Aorta (tissue), 5 donors: ENCODE data around the gene CFAP65. TPM values are rescaled to one million over a fixed set of nuclear protein-coding genes. Genes with fewer than 3 reads are reported as not detected.

Experiments
- ATAC-seq: fragments of 200-7000 bp; cut with Tn5 transposase; one replicate; pipeline ENCODE4 v1.9.1; 2022; ENCODE audit warnings: moderate library complexity; ENCODE audit not compliant: low FRiP score
- DNase-seq, 2 donors: peaks; one replicate each; pipeline ENCODE4 v3.0.0-alpha.2; 2020
- H3K27ac ChIP-seq, 2 donors: one replicate each; pipeline ENCODE4 v1.5.1; 2013; ENCODE audit warnings: low read length in 2 of 2, mild to moderate bottlenecking in 2 of 2, moderate library complexity in 2 of 2, control low read depth in 1 of 2, inconsistent platforms in 1 of 2, low read depth in 1 of 2
- H3K27me3 ChIP-seq, 2 donors: one replicate each; pipeline ENCODE4 v1.6.1; 2013; ENCODE audit warnings: control low read depth in 1 of 2, low read length in 1 of 2, mild to moderate bottlenecking in 1 of 2, moderate library complexity in 1 of 2; ENCODE audit not compliant: insufficient read depth in 2 of 2, control insufficient read depth in 1 of 2
- H3K36me3 ChIP-seq, 2 donors: one replicate each; pipeline ENCODE4 v1.6.1; 2013; ENCODE audit warnings: control low read depth in 1 of 2, low read length in 1 of 2, mild to moderate bottlenecking in 1 of 2; ENCODE audit not compliant: insufficient read depth in 2 of 2, control insufficient read depth in 1 of 2
- H3K4me1 ChIP-seq, 2 donors: one replicate each; pipeline ENCODE4 v1.6.1; 2013; ENCODE audit warnings: low read length in 2 of 2, control low read depth in 1 of 2, mild to moderate bottlenecking in 1 of 2, moderate library complexity in 1 of 2; ENCODE audit not compliant: insufficient read depth in 2 of 2, control insufficient read depth in 1 of 2
- H3K4me3 ChIP-seq, 2 donors: one replicate each; pipeline ENCODE4 v1.5.1; 2013; ENCODE audit warnings: low read length in 2 of 2, control low read depth in 1 of 2, mild to moderate bottlenecking in 1 of 2
- H3K9me3 ChIP-seq: one replicate; pipeline ENCODE4 v1.6.1; 2013; ENCODE audit warnings: mild to moderate bottlenecking, low read length; ENCODE audit not compliant: control insufficient read depth
- WGBS, 2 donors: extraction: QIAGEN DNeasy Blood & Tissue Kit; methylation state at CpG; one replicate each; pipeline ENCODE4 v1.1.7; 2013; 5-methylcytosine and 5-hydroxymethylcytosine counted together
- intact Hi-C, 2 donors: fragments of 100-400 bp; cut with DNase I; formaldehyde crosslinking; loops; one replicate each; pipeline versions ENCODE4 v1.14.2 to v1.15.0; 2022
- polyA plus RNA-seq, 2 donors: library from polyadenylated mRNA; stranded (reverse); fragments of 200-250 nt; gene quantifications; one replicate each; pipeline ENCODE4 v1.2.3, GENCODE V29; 2013
- total RNA-seq, 2 donors: library from RNA; stranded (reverse); fragmentation: NEBNext Ultra II Directional; extraction: Animal tissue kit (Norgen Biotek cat#: 25700); gene quantifications; one replicate each; pipeline ENCODE4 v1.2.1, GENCODE V29; 2021
- donor health status: healthy with polysubstance abuse.
- donor health status: Bipolar disorder and iron deficiency.
- donor health status: DM: no; HTN: no; CAD: no.
- donor health status: DM: no; HTN: no; CAD: no.
- donor health status: DM: yes; HTN: yes; CAD: no.

CFAP65 gene
- total and polyA plus RNA-seq, 4 donors, result 0.15 TPM; not detected in 3

DNA sequence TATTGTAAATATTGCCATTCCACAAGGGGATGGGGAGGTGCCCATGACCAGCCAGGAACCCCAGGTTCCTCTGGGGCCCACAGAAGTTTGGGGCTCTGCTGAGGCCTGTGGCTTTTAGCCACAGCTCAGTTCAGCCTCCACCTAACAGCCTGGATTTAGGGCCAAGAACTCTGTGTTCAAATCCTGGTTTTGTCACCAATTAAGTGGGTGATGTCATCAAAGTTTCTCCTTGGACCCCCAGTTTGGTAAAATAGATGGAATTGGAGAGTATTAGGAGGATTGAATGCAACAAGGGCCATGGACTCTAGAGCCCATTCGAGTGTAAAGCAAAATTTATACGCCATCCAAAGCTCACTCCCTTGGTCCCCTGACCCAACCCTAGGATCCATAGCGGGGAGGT is 53.2 kb downstream of the CFAP65 start:
- H3K27ac ChIP-seq, result no peak overlapping the region
- H3K27me3 ChIP-seq, result peaks cover 0 to 2% of the 10 kb centered on the region in 2 donors
- H3K36me3 ChIP-seq, result no peaks in the 10 kb centered on the region
- no peaks in the 10 kb centered on the region for H3K4me1 ChIP-seq
- ATAC-seq, result no peak
- no peak overlapping the region for H3K4me3 ChIP-seq
- intact Hi-C loops, result no loop called here
- DNase-seq, result peak in 1 of 2 donors; percentile 31
- no peaks in the 10 kb centered on the region for H3K9me3 ChIP-seq
- WGBS, 2 donors, result 38 to 46% methylated on average over 3 of the region's 3 CpGs

DNA sequence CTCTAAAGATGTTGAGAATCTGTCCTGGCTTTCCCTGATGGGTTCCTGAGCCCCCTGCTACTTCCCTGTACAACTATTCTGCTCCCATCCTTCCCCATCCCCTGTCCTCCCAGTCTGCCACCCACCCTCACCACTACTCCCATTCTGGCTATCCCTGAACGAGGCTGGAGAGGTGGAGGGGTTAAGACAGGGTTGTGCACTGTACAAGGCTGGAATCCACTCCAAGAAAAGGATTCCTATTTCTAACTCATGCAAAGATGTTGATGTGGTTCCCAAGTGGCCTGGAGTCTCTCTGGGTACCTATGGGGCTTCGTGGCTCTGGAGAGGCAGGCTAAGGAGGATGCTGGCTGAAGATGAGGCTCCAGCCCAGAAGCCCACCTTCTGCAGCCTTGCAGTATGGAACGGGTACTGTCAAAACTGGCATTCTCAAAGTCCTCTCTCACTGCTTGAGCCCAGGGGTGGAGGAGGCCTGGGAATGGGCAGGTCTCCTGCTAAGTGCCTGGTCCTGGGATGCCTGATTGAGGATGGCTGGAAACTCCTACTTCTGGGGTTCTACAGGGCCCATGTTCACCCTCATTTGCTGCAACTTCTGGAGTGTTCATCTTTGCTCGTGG is 55.1 kb downstream of the CFAP65 start:
- Histone ChIP-seq H3K4me1 (no peaks in the 10 kb centered on the region), H3K27me3 (peaks cover 0 to 2% of the 10 kb centered on the region in 2 donors), H3K9me3 (no peaks in the 10 kb centered on the region), H3K4me3 (no peak overlapping the region), H3K36me3 (no peaks in the 10 kb centered on the region), H3K27ac (no peak overlapping the region)
- 65 to 69% methylated on average over 4 of the region's 4 CpGs for WGBS, 2 donors
- DNase-seq, result peak; percentile 26 to 30
- intact Hi-C loops, result no loop called here
- ATAC-seq, result no peak

DNA sequence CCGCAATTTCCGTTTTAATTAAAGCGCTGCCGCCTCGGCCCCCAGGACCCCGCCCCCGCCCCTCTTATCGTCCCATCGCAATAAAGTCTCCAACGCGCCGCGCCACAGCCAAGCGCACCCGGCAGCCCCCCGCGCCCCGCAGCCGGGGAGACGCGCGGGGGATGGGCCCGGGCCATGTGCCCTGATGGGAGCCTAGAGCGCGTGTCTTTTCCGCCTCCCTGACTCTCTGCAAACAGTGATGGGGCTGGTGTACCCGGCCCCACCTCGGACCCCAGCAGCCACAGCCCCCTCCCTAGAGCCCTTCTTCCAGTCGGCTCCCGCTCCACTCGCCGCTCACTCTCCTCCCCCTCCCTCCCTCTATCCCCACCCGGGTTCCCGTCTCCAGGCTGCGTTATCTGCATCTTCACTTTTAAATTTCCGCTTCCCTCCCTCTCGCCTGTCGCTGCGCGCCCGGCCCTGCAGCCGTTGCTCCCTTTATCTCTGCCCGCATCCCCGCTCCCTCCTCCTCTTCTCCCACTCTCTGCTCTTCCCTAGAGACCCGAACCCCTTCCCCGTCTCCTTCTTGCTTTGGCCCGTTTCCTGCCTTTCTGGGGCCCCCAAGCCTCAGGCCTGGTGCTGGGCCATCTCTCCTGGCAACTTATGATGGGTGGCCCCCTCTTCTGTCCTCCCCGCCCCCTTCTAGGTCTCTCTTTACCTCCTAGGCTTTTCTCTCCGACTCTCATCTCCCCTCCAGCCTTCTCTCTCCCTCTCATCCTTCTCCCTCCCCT is 55.8 kb downstream of the CFAP65 start:
- Histone ChIP-seq H3K9me3 (no peaks in the 10 kb centered on the region), H3K27me3 (peaks cover 0 to 2% of the 10 kb centered on the region in 2 donors), H3K4me1 (no peaks in the 10 kb centered on the region), H3K4me3 (no peak overlapping the region), H3K36me3 (no peaks in the 10 kb centered on the region), H3K27ac (no peak overlapping the region)
- intact Hi-C loops, result no loop called here
- 9 to 13% methylated on average over 27 to 49 of the region's 49 CpGs for WGBS, 2 donors
- peak; percentile 18 to 39 for DNase-seq
- no peak for ATAC-seq

DNA sequence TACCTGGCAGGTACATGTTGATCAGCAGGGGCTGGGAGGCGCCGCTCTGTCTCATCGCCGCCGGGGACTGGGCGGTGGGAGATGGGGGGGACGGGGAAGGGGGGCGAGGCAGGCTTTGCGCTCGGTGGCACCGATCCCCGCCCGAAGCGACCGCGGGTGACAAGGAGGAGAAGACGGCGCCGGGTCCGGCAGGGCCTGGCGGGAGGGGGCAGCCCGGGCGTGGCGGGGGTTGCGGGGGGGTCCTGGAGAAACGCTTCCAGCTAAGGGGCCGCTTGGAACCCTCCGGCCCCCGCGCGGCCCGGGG is 56.3 kb downstream of the CFAP65 start, which contains the start of gene FEV:
Gene FEV, minus strand, starts transcription at position 164 of the 304 bp plus-strand sequence. Its CDS starts 109 bp downstream, at position 55.
- no peak within 1 kb of the TSS for H3K27ac ChIP-seq
- peaks cover 0 to 2% of the 10 kb centered on the region in 2 donors for H3K27me3 ChIP-seq
- peak; percentile 32 to 66 for DNase-seq
- H3K4me1 ChIP-seq, result no peaks in the 10 kb centered on the region
- 0 to 1% methylated on average over 17 to 32 of the region's 32 CpGs for WGBS, 2 donors
- no peaks in the 10 kb centered on the region for H3K36me3 ChIP-seq
- intact Hi-C loops, result no loop called here
- H3K4me3 ChIP-seq, result no peak within 1 kb of the TSS
- ATAC-seq, result no peak
- no peaks in the 10 kb centered on the region for H3K9me3 ChIP-seq

DNA sequence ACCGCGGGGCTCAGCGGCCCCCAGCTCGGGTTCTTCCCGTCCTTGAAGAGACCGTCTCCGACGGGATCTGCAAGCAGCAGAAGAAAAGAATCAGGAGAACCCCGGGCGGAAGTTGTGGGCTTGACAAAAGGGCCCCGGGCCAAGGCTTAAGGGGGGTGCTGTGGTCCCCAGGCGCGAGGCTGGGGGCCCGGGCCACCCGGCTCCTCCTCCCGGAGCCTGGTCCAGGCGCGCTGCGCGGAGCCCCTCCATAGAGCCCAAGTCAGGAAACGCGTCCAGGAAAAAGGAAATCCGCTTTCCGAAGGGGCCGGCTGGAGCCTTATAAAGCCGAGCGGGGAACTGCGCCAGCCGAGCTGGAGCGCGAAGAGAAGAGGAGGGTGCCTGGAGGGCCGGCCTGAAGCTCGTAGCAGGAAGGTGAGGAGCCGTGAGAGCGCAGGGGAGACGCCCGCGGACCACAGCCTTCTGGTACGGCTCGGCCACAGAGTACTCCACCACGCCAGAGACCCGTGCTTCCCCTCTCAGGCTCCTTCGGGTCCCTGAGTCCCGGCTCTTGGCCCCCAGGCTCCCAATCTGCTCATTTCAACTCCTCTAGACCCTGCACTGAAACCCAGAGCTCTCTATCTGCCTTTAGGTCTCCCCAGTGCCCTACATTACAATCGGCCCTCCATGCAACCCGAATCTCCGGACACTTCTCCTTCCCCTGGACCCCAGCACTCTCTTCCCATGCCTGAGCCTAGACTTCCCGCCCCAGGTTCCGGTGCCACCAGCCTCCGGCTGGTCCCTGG is 56.9 kb downstream of the CFAP65 start:
- H3K9me3 ChIP-seq, result no peaks in the 10 kb centered on the region
- H3K27ac ChIP-seq, result no peak overlapping the region
- no peak overlapping the region for H3K4me3 ChIP-seq
- 1% methylated on average over 48 to 50 of the region's 50 CpGs for WGBS, 2 donors
- peaks cover 0 to 2% of the 10 kb centered on the region in 2 donors for H3K27me3 ChIP-seq
- H3K36me3 ChIP-seq, result no peaks in the 10 kb centered on the region
- no peaks in the 10 kb centered on the region for H3K4me1 ChIP-seq
- ATAC-seq, result peak; percentile 15
- intact Hi-C loops, result no loop called here
- peak; percentile 35 to 74 for DNase-seq

DNA sequence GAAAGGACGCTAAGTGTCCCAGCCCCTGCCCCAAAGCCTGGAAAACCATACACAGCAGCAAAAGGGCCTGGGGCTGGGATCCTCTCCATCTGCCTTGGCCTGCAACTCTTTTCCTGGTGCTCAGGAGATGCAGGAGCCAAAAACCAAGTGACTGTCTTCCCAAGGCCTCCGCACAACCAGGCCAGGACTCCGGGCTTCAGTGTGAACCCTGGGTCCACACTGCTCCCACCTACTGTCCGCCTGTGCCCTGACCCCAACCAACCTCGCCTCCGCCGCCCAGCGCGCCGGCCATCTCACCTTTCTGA is 57.4 kb downstream of the CFAP65 start:
- 10 to 15% methylated on average over 10 of the region's 10 CpGs for WGBS, 2 donors
- intact Hi-C loops, result no loop called here
- no peaks in the 10 kb centered on the region for H3K4me1 ChIP-seq

DNA sequence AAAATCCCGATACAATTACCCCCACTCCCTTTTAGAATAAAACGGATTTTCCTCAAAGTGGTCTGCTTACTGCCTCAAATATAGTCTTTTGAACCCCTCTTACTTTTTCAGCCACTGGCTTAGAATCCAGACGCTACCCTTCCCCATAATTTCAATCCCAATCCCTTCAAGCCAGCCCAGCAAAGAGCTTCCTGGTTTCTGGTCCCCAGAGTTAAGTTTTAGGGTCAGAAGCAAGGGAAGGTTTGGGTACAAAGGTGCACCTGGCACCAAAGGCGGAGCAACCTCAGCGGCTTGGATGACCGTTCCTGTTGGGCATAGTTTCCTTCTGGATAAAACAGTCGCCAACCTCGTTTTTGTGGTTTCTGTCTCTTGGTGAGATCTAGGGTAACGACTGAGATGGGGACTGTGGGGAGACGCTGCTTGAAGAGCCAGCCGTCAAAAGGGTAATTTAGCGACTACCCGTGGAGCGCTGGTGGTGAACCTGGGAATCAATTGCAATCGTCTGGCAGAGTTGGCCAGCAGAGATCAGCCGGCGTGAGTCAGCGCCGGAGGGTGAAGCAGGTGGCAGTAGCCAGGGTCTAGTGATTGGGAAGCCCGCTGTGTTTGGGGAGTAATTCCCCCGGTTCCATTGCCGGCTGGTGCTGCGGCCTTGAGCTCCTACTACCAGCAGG is 57.9 kb downstream of the CFAP65 start:
- Histone ChIP-seq H3K4me3 (no peak overlapping the region), H3K27ac (no peak overlapping the region), H3K9me3 (no peaks in the 10 kb centered on the region), H3K36me3 (no peaks in the 10 kb centered on the region), H3K27me3 (peaks cover 0 to 2% of the 10 kb centered on the region in 2 donors), H3K4me1 (no peaks in the 10 kb centered on the region)
- WGBS, 2 donors, result 11 to 14% methylated on average over 23 of the region's 23 CpGs
- ATAC-seq (no peak), DNase-seq (peak in 1 of 2 donors; percentile 25)
- intact Hi-C loops, result no loop called here

More for the DNA sequence above, 57.4 kb downstream of the CFAP65 start:
- ATAC-seq, result no peak
- peaks cover 0 to 2% of the 10 kb centered on the region in 2 donors for H3K27me3 ChIP-seq
- no peak overlapping the region for H3K4me3 ChIP-seq
- H3K9me3 ChIP-seq, result no peaks in the 10 kb centered on the region
- no peak for DNase-seq
- H3K27ac ChIP-seq, result no peak overlapping the region
- no peaks in the 10 kb centered on the region for H3K36me3 ChIP-seq

DNA sequence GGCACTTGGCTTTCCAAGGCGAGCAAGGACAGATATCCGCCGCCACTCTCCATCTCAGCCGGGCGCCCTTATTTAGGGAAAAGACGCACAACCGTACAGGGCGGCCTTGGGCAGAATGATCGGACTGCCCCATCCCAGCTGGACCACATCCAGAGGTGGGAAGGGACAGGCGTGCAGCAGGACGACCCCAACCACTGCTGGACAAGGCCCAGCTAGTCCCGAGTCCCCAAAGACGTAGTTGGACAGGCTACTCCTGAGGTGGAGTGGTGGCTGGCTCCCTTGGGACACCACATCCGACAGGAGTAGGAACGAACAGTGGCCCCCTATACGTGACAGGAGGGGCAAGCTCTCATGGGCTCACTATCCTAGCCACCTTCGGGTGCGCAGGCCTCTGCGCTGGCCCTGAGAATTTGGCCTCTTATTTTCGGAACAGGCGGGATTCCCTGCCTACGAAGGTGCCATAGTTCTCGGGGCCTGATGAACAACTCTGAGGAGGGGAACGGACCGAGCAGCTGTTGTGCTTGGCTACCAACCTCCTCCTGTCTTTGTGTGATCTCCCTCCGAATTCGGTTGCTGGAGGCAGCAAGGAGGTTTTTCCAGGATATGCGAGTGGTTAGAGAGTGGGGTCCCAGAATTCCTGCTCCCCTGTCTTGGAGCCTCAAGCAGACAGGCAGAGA is 58.6 kb downstream of the CFAP65 start:
- intact Hi-C loops, result no loop called here
- 4 to 8% methylated on average over 28 of the region's 28 CpGs for WGBS, 2 donors
- DNase-seq, result peak in 1 of 2 donors; percentile 63
- peaks cover 0 to 2% of the 10 kb centered on the region in 2 donors for H3K27me3 ChIP-seq
- H3K27ac ChIP-seq, result no peak overlapping the region
- no peak for ATAC-seq
- no peaks in the 10 kb centered on the region for H3K36me3 ChIP-seq
- H3K4me1 ChIP-seq, result no peaks in the 10 kb centered on the region
- no peaks in the 10 kb centered on the region for H3K9me3 ChIP-seq
- no peak overlapping the region for H3K4me3 ChIP-seq
